ENCODE data around the gene FUT7. TPM values are rescaled to one million over a fixed set of nuclear protein-coding genes. Genes with fewer than 3 reads are reported as not detected.

FUT7 gene
- total and polyA plus RNA-seq, 2 of the 13 experiments (the other 11 are each of a cell fraction or from before 2014, with no cell fraction given), result 0.05 TPM; not detected in 1

GRCh38 chr9:137055385-137056364 lies 23.8 kb upstream of the FUT7 start (continued):
- TF ChIP-seq ZNF574 (CRISPR knock-in tag; IDR thresholded peaks at IDR 0.05) (peak; percentile 68), THAP9 (CRISPR knock-in tag; IDR thresholded peaks at IDR 0.05; ENCODE audit: borderline replicate concordance) (peak; percentile 40; the same call in 1 of the 2 replicates), ZNF564 (CRISPR knock-in tag; IDR thresholded peaks at IDR 0.05) (no peak), ZFP36L1 (CRISPR knock-in tag; IDR thresholded peaks at IDR 0.05) (0 out of 2 replicates have a peak, but pooled peaks have one; percentile 47), DBP (CRISPR knock-in tag; IDR thresholded peaks at IDR 0.05; ENCODE audit: not compliant biosample characterization) (no peak), ESRRA (CRISPR knock-in tag; IDR thresholded peaks at IDR 0.05; ENCODE audit: low read depth) (no peak; the same call in 1 of the 2 replicates), SOX13 (IDR thresholded peaks at IDR 0.05) (no peak), SOX13 (CRISPR knock-in tag; conservative IDR thresholded peaks at IDR 0.05 in 1 of 2, IDR thresholded peaks at IDR 0.05 in 1 of 2) (peak in 1 of 2 experiments; percentile 60; a peak in 2 of 4 replicates), ZFX (CRISPR knock-in tag; IDR thresholded peaks at IDR 0.05; ENCODE audit: low read depth) (peak; percentile 90), DZIP1 (CRISPR knock-in tag; IDR thresholded peaks at IDR 0.05) (no peak), ZSCAN30 (CRISPR knock-in tag; IDR thresholded peaks at IDR 0.05) (no peak), ZNF101 (CRISPR knock-in tag; IDR thresholded peaks at IDR 0.05; ENCODE audit: borderline replicate concordance, low read depth) (0 out of 2 replicates have a peak, but pooled peaks have one; percentile 26), ETS1 (CRISPR knock-in tag; IDR thresholded peaks at IDR 0.05) (no peak), ZNF83 (CRISPR knock-in tag; IDR thresholded peaks at IDR 0.05; ENCODE audit: borderline replicate concordance) (no peak), ZNF331 (CRISPR knock-in tag; IDR thresholded peaks at IDR 0.05) (peak; percentile 63; the same call in 1 of the 2 replicates), ZNF577 (CRISPR knock-in tag; IDR thresholded peaks at IDR 0.05; ENCODE audit: borderline replicate concordance, low read depth) (no peak), IKZF1 (IDR thresholded peaks at IDR 0.05) (no peak)
